ENCODE results near the gene PKP2.

DNA sequence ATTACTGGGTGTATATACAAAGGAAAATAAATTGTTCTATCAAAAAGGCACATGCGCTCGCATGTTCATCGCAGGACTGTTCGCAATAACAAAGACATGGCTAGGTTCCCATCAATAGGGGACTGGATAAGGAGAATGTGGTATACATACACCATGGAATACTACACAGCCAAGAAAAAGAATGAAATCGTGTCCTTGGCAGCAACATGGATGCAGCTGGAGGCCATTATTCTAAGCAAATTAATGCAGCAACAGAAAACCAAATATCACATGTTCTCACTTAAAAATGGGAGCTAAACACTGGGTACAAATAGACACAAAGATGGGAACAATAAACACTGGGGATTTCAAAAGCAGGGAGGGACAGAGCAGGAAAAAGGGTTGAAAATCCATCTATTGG is 58.6 kb downstream of the PKP2 start:
- TF ChIP-seq ZFP30 (CRISPR knock-in tag; IDR thresholded peaks at IDR 0.05) (no peak), ISL1 (CRISPR knock-in tag; IDR thresholded peaks at IDR 0.05) (no peak), ZNF70 (CRISPR knock-in tag; IDR thresholded peaks at IDR 0.05) (no peak), RARB (CRISPR knock-in tag; IDR thresholded peaks at IDR 0.05) (no peak)
- TF ChIP-seq, protein P1, sequence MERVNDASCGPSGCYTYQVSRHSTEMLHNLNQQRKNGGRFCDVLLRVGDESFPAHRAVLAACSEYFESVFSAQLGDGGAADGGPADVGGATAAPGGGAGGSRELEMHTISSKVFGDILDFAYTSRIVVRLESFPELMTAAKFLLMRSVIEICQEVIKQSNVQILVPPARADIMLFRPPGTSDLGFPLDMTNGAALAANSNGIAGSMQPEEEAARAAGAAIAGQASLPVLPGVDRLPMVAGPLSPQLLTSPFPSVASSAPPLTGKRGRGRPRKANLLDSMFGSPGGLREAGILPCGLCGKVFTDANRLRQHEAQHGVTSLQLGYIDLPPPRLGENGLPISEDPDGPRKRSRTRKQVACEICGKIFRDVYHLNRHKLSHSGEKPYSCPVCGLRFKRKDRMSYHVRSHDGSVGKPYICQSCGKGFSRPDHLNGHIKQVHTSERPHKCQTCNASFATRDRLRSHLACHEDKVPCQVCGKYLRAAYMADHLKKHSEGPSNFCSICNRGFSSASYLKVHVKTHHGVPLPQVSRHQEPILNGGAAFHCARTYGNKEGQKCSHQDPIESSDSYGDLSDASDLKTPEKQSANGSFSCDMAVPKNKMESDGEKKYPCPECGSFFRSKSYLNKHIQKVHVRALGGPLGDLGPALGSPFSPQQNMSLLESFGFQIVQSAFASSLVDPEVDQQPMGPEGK (CRISPR knock-in tag; IDR thresholded peaks at IDR 0.05; ENCODE audit: borderline replicate concordance): no peak
